Measurements from ENCODE around the gene MFN2. TPM values are rescaled to one million over a fixed set of nuclear protein-coding genes. Genes with fewer than 3 reads are reported as not detected.

The MFN2 gene
- total and polyA plus RNA-seq, 9 of the 15 experiments (the other 6 are each of a cell fraction or from before 2014, with no cell fraction given), result 10.5 to 158 (median 87.1) TPM

GRCh38 chr1:11934302-11935056 is 45.8 kb upstream of the MFN2 start, which contains the start of gene PLOD1 (continued):
- TF ChIP-seq MGA (IDR thresholded peaks at IDR 0.05), result no peak; the same call in none of the 2 replicates
- TF ChIP-seq CSDE1 (IDR thresholded peaks at IDR 0.05), result no peak
- TF ChIP-seq ZNF253 (CRISPR knock-in tag; conservative IDR thresholded peaks at IDR 0.05), result no peak
- TF ChIP-seq ATF1 (CRISPR knock-in tag; IDR thresholded peaks at IDR 0.05), result no peak
- TF ChIP-seq ATF1 (tag; IDR thresholded peaks at IDR 0.05), result peak; percentile 58
- TF ChIP-seq, protein P1, sequence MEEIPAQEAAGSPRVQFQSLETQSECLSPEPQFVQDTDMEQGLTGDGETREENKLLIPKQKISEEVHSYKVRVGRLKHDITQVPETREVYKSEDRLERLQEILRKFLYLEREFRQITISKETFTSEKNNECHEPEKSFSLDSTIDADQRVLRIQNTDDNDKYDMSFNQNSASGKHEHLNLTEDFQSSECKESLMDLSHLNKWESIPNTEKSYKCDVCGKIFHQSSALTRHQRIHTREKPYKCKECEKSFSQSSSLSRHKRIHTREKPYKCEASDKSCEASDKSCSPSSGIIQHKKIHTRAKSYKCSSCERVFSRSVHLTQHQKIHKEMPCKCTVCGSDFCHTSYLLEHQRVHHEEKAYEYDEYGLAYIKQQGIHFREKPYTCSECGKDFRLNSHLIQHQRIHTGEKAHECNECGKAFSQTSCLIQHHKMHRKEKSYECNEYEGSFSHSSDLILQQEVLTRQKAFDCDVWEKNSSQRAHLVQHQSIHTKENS (CRISPR knock-in tag; IDR thresholded peaks at IDR 0.05), result no peak
- TF ChIP-seq ZNF76 (CRISPR knock-in tag; IDR thresholded peaks at IDR 0.05; ENCODE audit: borderline replicate concordance), result no peak
- TF ChIP-seq NR2C2 (CRISPR knock-in tag; IDR thresholded peaks at IDR 0.05), result peak; percentile 68
- TF ChIP-seq NR2C2 (tag; IDR thresholded peaks at IDR 0.05), result 0 out of 2 replicates have a peak, but pooled peaks have one; percentile 31
